Lower lobe of right lung (tissue), 2 donors: ENCODE data around the gene ZNF335. TPM values are rescaled to one million over a fixed set of nuclear protein-coding genes. Genes with fewer than 3 reads are reported as not detected.

Source experiments
- ATAC-seq, 2 donors: fragments of 200-7000 bp; cut with Tn5 transposase; one replicate each; pipeline ENCODE4 v1.9.1; 2020 to 2022; ENCODE audit warnings: mild to moderate bottlenecking in 2 of 2, moderate library complexity in 2 of 2
- DNase-seq: peaks from one replicate; pipeline ENCODE4 v3.0.0-alpha.2; 2020
- H3K27ac ChIP-seq: fragments of 200-600 bp; one replicate; pipeline ENCODE4 v1.8.0; 2022
- H3K27me3 ChIP-seq: fragments of 200-600 bp; one replicate; pipeline ENCODE4 v1.8.0; 2022; ENCODE audit warnings: low read depth
- H3K36me3 ChIP-seq: fragments of 200-600 bp; one replicate; pipeline ENCODE4 v1.8.0; 2022; ENCODE audit warnings: mild to moderate bottlenecking
- H3K4me1 ChIP-seq: fragments of 200-600 bp; one replicate; pipeline ENCODE4 v1.8.0; 2022
- H3K4me3 ChIP-seq: fragments of 200-600 bp; one replicate; pipeline ENCODE4 v1.8.0; 2022; ENCODE audit warnings: mild to moderate bottlenecking
- H3K9me3 ChIP-seq: fragments of 200-600 bp; one replicate; pipeline ENCODE4 v1.8.0; 2022
- CTCF ChIP-seq: fragments of 200-600 bp; IDR thresholded peaks from one replicate; pipeline ENCODE4 v1.8.0; 2022; ENCODE audit warnings: antibody characterized with exemption, mild to moderate bottlenecking
- intact Hi-C: fragments of 100-400 bp; cut with DNase I; formaldehyde crosslinking; loops from one replicate; pipeline ENCODE4 v1.11.0; 2022
- total RNA-seq: library from RNA; stranded (reverse); fragmentation: NEBNext Ultra II Directional; extraction: Animal tissue kit (Norgen Biotek cat#: 25700); gene quantifications from one replicate; pipeline ENCODE4 v1.2.1, GENCODE V29; 2021
- donor health status: DM: no; HTN: yes; CAD: no; lungs with severe emphysema.

Gene ZNF335
- total RNA-seq, 1 donor from 2014 or later: 20.4 TPM

GRCh38 chr20:45920462-45921336 is 51.3 kb downstream of the ZNF335 start:
- Histone ChIP-seq H3K4me3 (no peak overlapping the region), H3K4me1 (peaks cover 69% of the 10 kb centered on the region), H3K9me3 (no peaks in the 10 kb centered on the region), H3K27me3 (no peaks in the 10 kb centered on the region), H3K36me3 (no peaks in the 10 kb centered on the region), H3K27ac (peak overlapping the region; percentile 69)
- intact Hi-C loops: no loop called here
- TF ChIP-seq CTCF: no peak
- DNase-seq (no peak), ATAC-seq (no peak)

GRCh38 chr20:45919542-45920399 is 52.2 kb downstream of the ZNF335 start:
- Histone ChIP-seq H3K36me3 (no peaks in the 10 kb centered on the region), H3K9me3 (no peaks in the 10 kb centered on the region), H3K27me3 (no peaks in the 10 kb centered on the region), H3K4me1 (peaks cover 68% of the 10 kb centered on the region), H3K4me3 (no peak overlapping the region), H3K27ac (peak overlapping the region; percentile 69)
- ATAC-seq (peak in 1 of 2 donors; percentile 34), DNase-seq (no peak)
- TF ChIP-seq CTCF: no peak
- intact Hi-C loops: no loop called here

GRCh38 chr20:45918779-45919537 is 53.0 kb downstream of the ZNF335 start:
- intact Hi-C loops: no loop called here
- H3K4me3 ChIP-seq: no peak overlapping the region
- TF ChIP-seq CTCF: no peak
- H3K27me3 ChIP-seq: no peaks in the 10 kb centered on the region
- peaks cover 63% of the 10 kb centered on the region for H3K4me1 ChIP-seq
- DNase-seq (no peak), ATAC-seq (no peak)
- H3K36me3 ChIP-seq: no peaks in the 10 kb centered on the region
- no peaks in the 10 kb centered on the region for H3K9me3 ChIP-seq
- peak overlapping the region; percentile 69 for H3K27ac ChIP-seq

- ATAC-seq: peak; percentile 25 to 67
- Histone ChIP-seq H3K4me1 (peaks cover 56% of the 10 kb centered on the region), H3K36me3 (no peaks in the 10 kb centered on the region), H3K27ac (peak overlapping the region; percentile 69), H3K27me3 (no peaks in the 10 kb centered on the region), H3K4me3 (no peak overlapping the region), H3K9me3 (no peaks in the 10 kb centered on the region)
- DNase-seq: no peak
- no peak for TF ChIP-seq CTCF
- intact Hi-C loops: no loop called here
Observed at GRCh38 chr20:45918182-45918737, 53.7 kb downstream of the ZNF335 start.

GRCh38 chr20:45917790-45918141 is 54.2 kb downstream of the ZNF335 start:
- ATAC-seq (peak in 1 of 2 donors; percentile 4), DNase-seq (no peak)
- Histone ChIP-seq H3K36me3 (no peaks in the 10 kb centered on the region), H3K4me1 (peaks cover 54% of the 10 kb centered on the region), H3K9me3 (no peaks in the 10 kb centered on the region), H3K4me3 (no peak overlapping the region), H3K27ac (peak overlapping the region; percentile 69), H3K27me3 (peaks cover under 1% of the 10 kb centered on the region)
- no peak for TF ChIP-seq CTCF
- intact Hi-C loops: no loop called here
